Chondrocyte (in vitro differentiated cells): ENCODE measurements around the gene PDZK1IP1. TPM values are rescaled to one million over a fixed set of nuclear protein-coding genes. Genes with fewer than 3 reads are reported as not detected.

Experiments
- DNase-seq: peaks from one replicate; pipeline ENCODE4 v3.0.0; 2021; ENCODE audit warnings: mixed read lengths, low spot score
- H3K27ac Mint-ChIP-seq: one replicate; pipeline ENCODE4 v1.8.0; 2021; ENCODE audit warnings: mild to moderate bottlenecking, moderate library complexity, mixed read lengths; ENCODE audit not compliant: unreplicated experiment
- H3K27me3 Mint-ChIP-seq: 2 replicates; pipeline ENCODE4 v1.8.0; 2021; ENCODE audit warnings: low read depth, mixed read lengths
- H3K36me3 Mint-ChIP-seq: 2 replicates; pipeline ENCODE4 v1.8.0; 2021; ENCODE audit warnings: low read depth, mixed read lengths
- H3K4me1 Mint-ChIP-seq: 2 replicates; pipeline ENCODE4 v1.8.0; 2021; ENCODE audit warnings: low read depth, mild to moderate bottlenecking, mixed read lengths
- H3K4me3 Mint-ChIP-seq: one replicate; pipeline ENCODE4 v1.8.0; 2021; ENCODE audit warnings: mild to moderate bottlenecking, moderate library complexity, mixed read lengths; ENCODE audit not compliant: unreplicated experiment
- H3K9me3 Mint-ChIP-seq: 2 replicates; pipeline ENCODE4 v1.8.0; 2021; ENCODE audit warnings: low read depth, mixed read lengths
- CTCF ChIP-seq: fragments of 200-600 bp; sonication (generic); IDR thresholded peaks from 2 replicates; pipeline ENCODE4 v1.5.0; 2021; ENCODE audit warnings: antibody characterized with exemption, mild to moderate bottlenecking, moderate library complexity
- total RNA-seq: library from RNA; stranded (reverse); gene quantifications from 3 replicates; pipeline ENCODE4 v1.2.1, GENCODE V29; 2021

Gene PDZK1IP1
- total RNA-seq, 1 donor from 2014 or later, result not detected

GRCh38 chr1:47187926-47188250, 1.9 kb downstream of the PDZK1IP1 start:
- no peaks in the 10 kb centered on the region for H3K36me3 Mint-ChIP-seq
- no peak overlapping the region for H3K4me3 Mint-ChIP-seq
- H3K27ac Mint-ChIP-seq, result no peak overlapping the region
- no peaks in the 10 kb centered on the region for H3K9me3 Mint-ChIP-seq
- no peak for DNase-seq
- H3K27me3 Mint-ChIP-seq, result peaks cover 9% of the 10 kb centered on the region
- peaks cover 25% of the 10 kb centered on the region for H3K4me1 Mint-ChIP-seq
- no peak for TF ChIP-seq CTCF

GRCh38 chr1:47187231-47187925, 2.5 kb downstream of the PDZK1IP1 start:
- no peak for TF ChIP-seq CTCF
- no peak overlapping the region for H3K27ac Mint-ChIP-seq
- DNase-seq, result no peak
- no peak overlapping the region for H3K4me3 Mint-ChIP-seq
- peaks cover 9% of the 10 kb centered on the region for H3K27me3 Mint-ChIP-seq
- H3K4me1 Mint-ChIP-seq, result peaks cover 22% of the 10 kb centered on the region
- H3K9me3 Mint-ChIP-seq, result no peaks in the 10 kb centered on the region
- no peaks in the 10 kb centered on the region for H3K36me3 Mint-ChIP-seq

GRCh38 chr1:47186267-47187185, 3.3 kb downstream of the PDZK1IP1 start:
- Mint-ChIP-seq H3K36me3 (no peaks in the 10 kb centered on the region), H3K9me3 (no peaks in the 10 kb centered on the region), H3K4me1 (peaks cover 15% of the 10 kb centered on the region), H3K27ac (no peak overlapping the region), H3K27me3 (peaks cover 9% of the 10 kb centered on the region), H3K4me3 (no peak overlapping the region)
- DNase-seq, result no peak
- TF ChIP-seq CTCF, result no peak

- H3K4me3 Mint-ChIP-seq, result no peak overlapping the region
- H3K4me1 Mint-ChIP-seq, result peaks cover 12% of the 10 kb centered on the region
- peaks cover 9% of the 10 kb centered on the region for H3K27me3 Mint-ChIP-seq
- no peak for TF ChIP-seq CTCF
- no peaks in the 10 kb centered on the region for H3K36me3 Mint-ChIP-seq
- no peaks in the 10 kb centered on the region for H3K9me3 Mint-ChIP-seq
- no peak overlapping the region for H3K27ac Mint-ChIP-seq
- DNase-seq, result no peak
Measured at GRCh38 chr1:47184822-47185677, 4.8 kb downstream of the PDZK1IP1 start.
